ENCODE data around the gene TGIF1. TPM values are rescaled to one million over a fixed set of nuclear protein-coding genes. Genes with fewer than 3 reads are reported as not detected.

The TGIF1 gene
- total and polyA plus RNA-seq, 9 of the 15 experiments (the other 6 are each of a cell fraction or from before 2014, with no cell fraction given) = 16.1 to 77.7 (median 44.6) TPM

DNA sequence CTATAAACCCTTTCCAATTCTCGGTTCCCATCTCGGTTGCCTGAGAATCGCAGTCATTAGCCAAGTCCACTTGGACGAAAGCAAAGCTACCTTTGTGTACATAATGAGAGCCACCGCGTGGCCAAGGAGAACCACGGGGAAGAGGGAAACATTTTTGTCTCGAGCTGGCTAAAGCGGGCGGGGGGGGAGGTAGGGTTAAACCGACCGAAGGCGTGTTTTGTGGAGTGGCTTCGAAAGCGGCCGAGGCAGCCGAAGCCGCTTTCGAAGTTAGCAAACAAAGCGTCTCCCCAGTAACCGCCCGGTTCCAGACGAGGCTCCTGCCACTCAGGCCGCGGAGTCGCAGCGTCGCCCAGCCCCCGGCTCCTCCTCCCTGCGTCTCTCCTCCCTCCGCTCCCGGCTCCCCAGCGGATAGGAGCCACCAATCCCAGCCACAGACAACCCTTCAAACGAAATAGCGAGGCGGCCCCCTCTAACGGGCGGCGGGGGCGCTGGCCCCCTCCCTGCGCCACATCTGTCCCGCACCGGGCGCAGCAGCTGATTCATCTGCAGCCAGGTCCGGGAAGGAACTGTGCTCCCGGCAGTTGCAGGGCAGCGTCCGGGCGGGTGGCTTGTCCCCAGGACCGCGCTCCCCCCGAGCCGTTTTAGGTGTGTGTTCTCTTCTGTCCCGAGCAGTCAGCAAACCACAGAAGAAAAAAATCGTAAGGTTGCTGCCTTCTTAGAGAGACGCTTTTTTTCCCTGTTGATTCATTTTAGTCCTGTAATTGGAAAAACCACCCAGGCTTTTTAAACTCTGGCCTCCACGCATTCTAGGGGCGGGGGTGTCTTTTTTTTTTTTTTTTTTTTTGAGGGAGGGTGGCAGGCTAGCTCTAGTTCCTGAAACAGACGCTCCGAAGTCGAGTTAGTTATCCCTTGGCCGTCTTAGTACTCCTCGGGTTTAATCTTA is 1.8 kb upstream of the TGIF1 start (continued):
- TF ChIP-seq, protein P1, sequence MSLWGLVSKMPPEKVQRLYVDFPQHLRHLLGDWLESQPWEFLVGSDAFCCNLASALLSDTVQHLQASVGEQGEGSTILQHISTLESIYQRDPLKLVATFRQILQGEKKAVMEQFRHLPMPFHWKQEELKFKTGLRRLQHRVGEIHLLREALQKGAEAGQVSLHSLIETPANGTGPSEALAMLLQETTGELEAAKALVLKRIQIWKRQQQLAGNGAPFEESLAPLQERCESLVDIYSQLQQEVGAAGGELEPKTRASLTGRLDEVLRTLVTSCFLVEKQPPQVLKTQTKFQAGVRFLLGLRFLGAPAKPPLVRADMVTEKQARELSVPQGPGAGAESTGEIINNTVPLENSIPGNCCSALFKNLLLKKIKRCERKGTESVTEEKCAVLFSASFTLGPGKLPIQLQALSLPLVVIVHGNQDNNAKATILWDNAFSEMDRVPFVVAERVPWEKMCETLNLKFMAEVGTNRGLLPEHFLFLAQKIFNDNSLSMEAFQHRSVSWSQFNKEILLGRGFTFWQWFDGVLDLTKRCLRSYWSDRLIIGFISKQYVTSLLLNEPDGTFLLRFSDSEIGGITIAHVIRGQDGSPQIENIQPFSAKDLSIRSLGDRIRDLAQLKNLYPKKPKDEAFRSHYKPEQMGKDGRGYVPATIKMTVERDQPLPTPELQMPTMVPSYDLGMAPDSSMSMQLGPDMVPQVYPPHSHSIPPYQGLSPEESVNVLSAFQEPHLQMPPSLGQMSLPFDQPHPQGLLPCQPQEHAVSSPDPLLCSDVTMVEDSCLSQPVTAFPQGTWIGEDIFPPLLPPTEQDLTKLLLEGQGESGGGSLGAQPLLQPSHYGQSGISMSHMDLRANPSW (CRISPR knock-in tag; IDR thresholded peaks at IDR 0.05) = 0 out of 2 replicates have a peak, but pooled peaks have one; percentile 37
- no peak for TF ChIP-seq BACH1 (tag; IDR thresholded peaks at IDR 0.05)
- TF ChIP-seq CSDE1 (IDR thresholded peaks at IDR 0.05) = no peak
- TF ChIP-seq, protein P2, sequence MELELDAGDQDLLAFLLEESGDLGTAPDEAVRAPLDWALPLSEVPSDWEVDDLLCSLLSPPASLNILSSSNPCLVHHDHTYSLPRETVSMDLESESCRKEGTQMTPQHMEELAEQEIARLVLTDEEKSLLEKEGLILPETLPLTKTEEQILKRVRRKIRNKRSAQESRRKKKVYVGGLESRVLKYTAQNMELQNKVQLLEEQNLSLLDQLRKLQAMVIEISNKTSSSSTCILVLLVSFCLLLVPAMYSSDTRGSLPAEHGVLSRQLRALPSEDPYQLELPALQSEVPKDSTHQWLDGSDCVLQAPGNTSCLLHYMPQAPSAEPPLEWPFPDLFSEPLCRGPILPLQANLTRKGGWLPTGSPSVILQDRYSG (tag; conservative IDR thresholded peaks at IDR 0.05; ENCODE audit: low read depth) = no peak
- no peak for TF ChIP-seq TEAD2 (tag; IDR thresholded peaks at IDR 0.05)
- TF ChIP-seq CAMTA2 (CRISPR knock-in tag; conservative IDR thresholded peaks at IDR 0.05) = no peak
- peak; percentile 85 for TF ChIP-seq SP1 (CRISPR knock-in tag; IDR thresholded peaks at IDR 0.05)
- TF ChIP-seq STAT5A (IDR thresholded peaks at IDR 0.05; ENCODE audit: borderline replicate concordance, low read length) = peak; percentile 13; the same call in 1 of the 2 replicates
- no peak for TF ChIP-seq FOXJ2 (tag; IDR thresholded peaks at IDR 0.05)
- no peak for TF ChIP-seq HMG20B (CRISPR knock-in tag; IDR thresholded peaks at IDR 0.05)
- 0 out of 2 replicates have a peak, but pooled peaks have one; percentile 47 for TF ChIP-seq ZNF707 (CRISPR knock-in tag; conservative IDR thresholded peaks at IDR 0.05)
- TF ChIP-seq TAF7 (tag; IDR thresholded peaks at IDR 0.05) = peak; percentile 87
- no peak for TF ChIP-seq ZNF197 (CRISPR knock-in tag; IDR thresholded peaks at IDR 0.05; ENCODE audit: low read depth)
- no peak for TF ChIP-seq ESRRA (IDR thresholded peaks at IDR 0.05; ENCODE audit: borderline replicate concordance, low read depth)
- TF ChIP-seq RBM15 (IDR thresholded peaks at IDR 0.05; ENCODE audit: insufficient read depth, low read length) = no peak
- no peak for TF ChIP-seq XRCC3 (IDR thresholded peaks at IDR 0.05)
- TF ChIP-seq SIN3A (IDR thresholded peaks at IDR 0.05; ENCODE audit: borderline replicate concordance in 2 of 2, control insufficient read depth in 1 of 2, low read depth in 2 of 2, low read length in 2 of 2) = peak; percentile 96 to 97; a peak in 3 of 4 replicates
- TF ChIP-seq ZNF695 (CRISPR knock-in tag; IDR thresholded peaks at IDR 0.05) = peak; percentile 59; the same call in 1 of the 2 replicates
- no peak for TF ChIP-seq NCOA4 (IDR thresholded peaks at IDR 0.05; ENCODE audit: partially characterized antibody)
- TF ChIP-seq JUN (IDR thresholded peaks at IDR 0.05; ENCODE audit: borderline replicate concordance, low read depth, low read length) = peak; percentile 59; the same call in 1 of the 2 replicates
- TF ChIP-seq JUN (CRISPR knock-in tag; IDR thresholded peaks at IDR 0.05; ENCODE audit: borderline replicate concordance) = no peak
- TF ChIP-seq, protein P3, sequence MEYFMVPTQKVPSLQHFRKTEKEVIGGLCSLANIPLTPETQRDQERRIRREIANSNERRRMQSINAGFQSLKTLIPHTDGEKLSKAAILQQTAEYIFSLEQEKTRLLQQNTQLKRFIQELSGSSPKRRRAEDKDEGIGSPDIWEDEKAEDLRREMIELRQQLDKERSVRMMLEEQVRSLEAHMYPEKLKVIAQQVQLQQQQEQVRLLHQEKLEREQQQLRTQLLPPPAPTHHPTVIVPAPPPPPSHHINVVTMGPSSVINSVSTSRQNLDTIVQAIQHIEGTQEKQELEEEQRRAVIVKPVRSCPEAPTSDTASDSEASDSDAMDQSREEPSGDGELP (CRISPR knock-in tag; IDR thresholded peaks at IDR 0.05; ENCODE audit: borderline replicate concordance) = peak; percentile 100
- TF ChIP-seq ZNF408 (CRISPR knock-in tag; IDR thresholded peaks at IDR 0.05; ENCODE audit: low read depth) = no peak
- no peak for TF ChIP-seq RFX7 (CRISPR knock-in tag; IDR thresholded peaks at IDR 0.05)

Measured in K562 (cell line).